Measurements from ENCODE around the gene TSSK1B. TPM values are rescaled to one million over a fixed set of nuclear protein-coding genes. Genes with fewer than 3 reads are reported as not detected.
"Not testable (repeated sequence)": the region's sequence is repeated elsewhere in the genome, so short reads cannot be mapped to it uniquely, and the experiment has no call there.

Gene TSSK1B
- not detected for total RNA-seq

DNA sequence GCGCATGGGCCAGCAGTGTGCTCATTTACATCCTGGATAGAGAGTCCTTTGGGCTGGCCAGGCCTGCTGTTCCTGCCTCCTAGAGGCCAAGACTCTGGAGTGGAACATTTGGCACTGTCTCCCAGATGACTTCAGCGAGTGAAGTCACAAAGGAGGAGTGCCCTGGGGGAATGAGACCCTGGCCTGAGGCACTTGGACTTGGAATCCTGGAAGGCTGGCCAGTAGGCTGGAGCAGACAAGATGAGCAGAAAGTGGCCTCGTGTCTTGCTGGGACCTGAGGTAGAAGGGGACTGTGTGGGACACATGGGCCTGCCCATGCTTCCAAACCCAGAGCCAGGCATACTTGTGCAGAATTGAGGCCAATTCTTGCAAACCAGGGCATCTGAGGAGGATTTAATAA, at the start of gene TSSK1B:
TSSK1B (minus strand) TSS at position 101 of the 400 bp plus-strand sequence. CDS start 150 bp downstream, outside the sequence.
- Mint-ChIP-seq H3K36me3 (no peaks in the 10 kb centered on the region), H3K9me3 (no peaks in the 10 kb centered on the region), H3K27ac (peak within 1 kb of the TSS in 1 of 2 donors; percentile 69)
- no peak for DNase-seq (ENCODE audit: low spot score in 2 of 2)
- ATAC-seq, result no peak

DNA sequence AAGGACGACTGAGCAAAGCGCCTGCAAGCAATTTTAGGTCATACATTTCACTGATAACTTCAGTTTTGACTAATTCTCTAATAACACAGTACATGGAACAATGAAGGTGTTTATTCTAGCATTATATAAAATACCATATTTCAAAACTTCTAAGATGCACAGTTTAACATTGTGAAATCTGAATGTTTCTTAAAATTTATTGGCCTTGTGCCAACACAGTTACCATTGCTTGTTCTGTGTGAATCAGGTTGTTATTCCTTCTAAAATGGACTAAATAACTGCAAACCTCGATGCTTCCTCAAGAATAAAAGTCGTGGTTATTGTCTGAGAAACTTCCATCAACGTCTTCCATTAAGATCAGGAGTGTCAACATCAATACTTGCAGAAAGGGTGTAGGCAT, 45.5 kb upstream of the TSSK1B start:
- no peak for DNase-seq (ENCODE audit: low spot score in 2 of 2)
- Mint-ChIP-seq H3K36me3 (no peaks in the 10 kb centered on the region), H3K9me3 (no peaks in the 10 kb centered on the region), H3K27ac (no peak overlapping the region)
- no peak for ATAC-seq

DNA sequence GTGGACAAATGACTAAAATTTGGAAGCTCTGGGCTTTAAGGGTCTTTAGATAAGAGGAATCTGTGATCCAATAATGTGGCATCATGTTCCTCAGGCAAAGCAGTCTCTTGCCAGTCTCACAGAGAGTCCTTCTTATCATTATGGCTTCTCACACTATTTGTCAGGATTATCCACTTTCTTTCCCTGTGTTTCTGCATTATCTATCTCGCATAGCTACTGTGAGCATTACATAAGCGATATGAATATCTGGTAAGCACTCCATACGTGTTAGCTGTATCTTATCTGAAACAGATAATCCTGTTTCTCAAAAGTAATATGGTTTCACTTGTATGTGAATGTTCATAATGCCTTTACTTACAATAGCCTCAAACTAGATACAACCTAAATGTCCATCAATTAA, 43.9 kb upstream of the TSSK1B start:
- Mint-ChIP-seq H3K36me3 (no peaks in the 10 kb centered on the region), H3K27ac (no peak overlapping the region), H3K9me3 (no peaks in the 10 kb centered on the region)
- DNase-seq (ENCODE audit: low spot score in 2 of 2) (no peak), ATAC-seq (no peak)

DNA sequence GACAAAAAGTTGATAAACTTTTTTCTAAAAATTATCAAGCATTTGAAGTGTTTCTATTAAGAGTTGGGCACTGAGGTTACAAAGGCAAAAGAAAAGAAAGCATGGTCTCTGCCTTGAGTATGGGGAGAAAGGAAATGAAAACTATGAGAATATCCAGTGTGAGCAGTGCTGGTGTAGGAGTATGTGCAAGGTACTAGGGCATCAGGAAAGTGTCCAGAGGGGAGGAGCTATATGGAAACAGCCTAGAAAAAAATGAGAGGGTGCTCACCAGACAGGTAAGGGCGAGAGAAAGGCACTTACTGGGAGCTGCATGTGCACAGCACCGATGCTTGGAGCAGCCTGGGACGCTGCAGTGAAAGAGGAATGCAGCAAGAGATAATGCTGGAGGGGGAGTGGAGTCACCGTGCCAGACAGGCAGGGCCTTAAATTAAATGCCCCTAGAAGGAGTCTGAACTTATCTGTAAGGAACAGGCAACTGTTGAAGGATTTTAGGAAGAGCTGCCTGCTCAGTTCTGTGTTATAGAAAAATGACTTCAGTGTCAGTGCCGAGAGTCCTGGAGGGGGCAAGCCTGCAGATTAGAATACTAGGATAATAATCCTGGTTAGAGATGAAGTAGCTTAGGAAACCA, 39.4 kb upstream of the TSSK1B start:
- ATAC-seq (no peak), DNase-seq (ENCODE audit: low spot score in 2 of 2) (no peak)
- H3K36me3 Mint-ChIP-seq, result peaks cover 5 to 14% of the 10 kb centered on the region in 2 donors
- peaks cover 5 to 7% of the 10 kb centered on the region in 2 donors for H3K9me3 Mint-ChIP-seq
- no peak overlapping the region for H3K27ac Mint-ChIP-seq

- H3K9me3 Mint-ChIP-seq, result no peaks in the 10 kb centered on the region
- no peak overlapping the region for H3K27ac Mint-ChIP-seq
- H3K36me3 Mint-ChIP-seq, result no peaks in the 10 kb centered on the region
- DNase-seq (ENCODE audit: low spot score in 2 of 2), result no peak
- no peak for ATAC-seq
Measured at GRCh38 chr5:113463032-113463431, 28.2 kb upstream of the TSSK1B start.

- not testable (repeated sequence) for H3K36me3 Mint-ChIP-seq; H3K27ac Mint-ChIP-seq; DNase-seq (ENCODE audit: low spot score in 2 of 2)
Measured at GRCh38 chr5:113457106-113457505, 22.3 kb upstream of the TSSK1B start.

DNA sequence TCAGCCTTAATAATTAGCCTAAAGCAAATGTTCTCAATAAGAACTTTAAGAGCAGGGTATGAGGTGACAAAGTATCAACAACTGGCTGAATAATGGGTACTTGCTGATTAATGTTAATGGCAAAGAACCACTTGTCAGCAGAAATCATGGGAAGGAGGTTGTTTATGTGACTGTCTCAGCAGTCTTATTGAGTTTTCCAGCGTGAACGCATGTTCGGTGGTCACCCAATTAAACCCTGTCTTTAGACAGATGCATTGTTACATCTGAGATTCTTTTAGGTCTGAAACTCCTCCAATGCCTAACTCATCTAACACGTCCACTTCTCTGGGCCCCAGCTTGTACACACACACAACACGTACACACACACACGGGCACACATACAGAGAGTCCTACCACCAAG, 18.2 kb upstream of the TSSK1B start:
- Mint-ChIP-seq H3K9me3 (no peaks in the 10 kb centered on the region), H3K36me3 (no peaks in the 10 kb centered on the region), H3K27ac (no peak overlapping the region)
- ATAC-seq (no peak), DNase-seq (ENCODE audit: low spot score in 2 of 2) (no peak)

More at GRCh38 chr5:113457106-113457505, 22.3 kb upstream of the TSSK1B start:
- ATAC-seq, H3K9me3 Mint-ChIP-seq: not testable (repeated sequence)

DNA sequence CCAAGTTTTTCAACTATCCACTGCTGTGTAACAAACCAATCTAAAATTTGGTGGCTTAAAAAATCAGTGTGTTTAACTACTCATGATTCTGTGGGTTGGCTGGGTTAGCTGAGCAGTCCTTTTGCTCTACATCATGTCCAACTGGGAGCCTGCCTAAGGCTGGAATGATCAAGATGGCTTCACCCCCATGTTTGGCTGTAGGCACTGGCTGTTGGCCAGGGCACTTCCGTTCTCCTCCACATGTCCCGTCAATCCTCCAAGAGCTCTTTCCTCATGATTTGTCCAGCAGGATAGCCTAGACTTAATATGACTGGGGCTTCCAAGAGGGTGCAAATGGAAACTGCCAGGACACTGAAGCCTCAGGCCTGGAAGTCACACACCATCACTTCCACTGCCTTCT, 17.0 kb upstream of the TSSK1B start:
- Mint-ChIP-seq H3K27ac (no peak overlapping the region), H3K9me3 (no peaks in the 10 kb centered on the region), H3K36me3 (no peaks in the 10 kb centered on the region)
- DNase-seq (ENCODE audit: low spot score in 2 of 2) (no peak), ATAC-seq (no peak)

GRCh38 chr5:113450929-113451328, 16.1 kb upstream of the TSSK1B start:
- ATAC-seq (no peak), DNase-seq (ENCODE audit: low spot score in 2 of 2) (no peak)
- no peaks in the 10 kb centered on the region for H3K9me3 Mint-ChIP-seq
- no peaks in the 10 kb centered on the region for H3K36me3 Mint-ChIP-seq
- H3K27ac Mint-ChIP-seq, result peak overlapping the region in 1 of 2 donors; percentile 46

- ATAC-seq, result no peak
- H3K36me3 Mint-ChIP-seq, result no peaks in the 10 kb centered on the region
- DNase-seq (ENCODE audit: low spot score in 2 of 2), result no peak
Measured at GRCh38 chr5:113450462-113450861, 15.7 kb upstream of the TSSK1B start.

DNA sequence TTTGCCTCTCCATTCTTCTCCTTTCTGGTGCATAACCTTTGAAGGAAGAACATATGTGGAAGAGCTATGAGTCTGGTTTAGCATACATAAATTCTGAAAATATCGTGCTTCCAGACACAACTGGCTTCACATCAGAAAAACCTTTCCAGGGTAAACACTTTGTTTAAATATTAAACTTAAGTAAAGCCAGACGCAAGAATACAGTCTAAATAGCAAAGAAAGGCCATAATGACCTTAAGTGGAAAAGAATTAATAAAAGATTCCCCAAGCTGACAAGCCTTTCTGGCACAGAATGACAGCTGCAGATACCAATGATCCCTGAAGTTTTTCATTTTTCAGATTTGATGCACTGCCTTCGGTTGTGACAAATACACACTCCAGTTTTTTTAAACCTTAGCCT, 13.5 kb upstream of the TSSK1B start:
- DNase-seq (ENCODE audit: low spot score in 2 of 2) (no peak), ATAC-seq (no peak)
- Mint-ChIP-seq H3K27ac (no peak overlapping the region), H3K9me3 (no peaks in the 10 kb centered on the region), H3K36me3 (no peaks in the 10 kb centered on the region)

More at GRCh38 chr5:113450462-113450861, 15.7 kb upstream of the TSSK1B start:
- Mint-ChIP-seq H3K9me3 (no peaks in the 10 kb centered on the region), H3K27ac (no peak overlapping the region)

DNA sequence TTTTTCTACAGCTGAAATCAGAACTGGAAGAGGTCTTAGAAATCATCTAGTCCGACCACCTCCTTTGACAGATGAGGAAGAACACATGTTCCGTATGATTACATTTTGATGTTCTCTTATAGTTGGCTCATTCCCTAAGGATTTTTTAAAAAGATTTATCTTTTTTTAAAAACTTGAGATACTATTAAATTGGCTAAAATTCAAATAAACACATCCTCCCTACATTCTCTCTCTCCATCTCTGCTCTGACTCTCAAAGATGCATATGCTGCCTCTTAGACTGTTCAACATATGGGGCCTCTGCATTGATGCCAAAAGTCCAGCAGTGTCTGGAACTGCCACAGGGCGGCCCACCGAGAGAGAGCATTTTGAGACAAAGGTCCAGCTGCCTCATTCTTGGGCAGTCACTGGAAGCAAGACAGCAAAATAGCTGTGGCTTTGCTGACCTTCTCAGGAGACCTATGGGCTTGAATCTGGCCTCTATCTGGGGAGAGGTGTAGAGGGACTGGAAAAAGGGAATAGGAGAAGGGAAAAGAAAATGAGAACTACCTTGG, 12.8 kb upstream of the TSSK1B start:
- DNase-seq (ENCODE audit: low spot score in 2 of 2) (no peak), ATAC-seq (no peak)
- H3K27ac Mint-ChIP-seq, result no peak overlapping the region
- no peaks in the 10 kb centered on the region for H3K36me3 Mint-ChIP-seq
- H3K9me3 Mint-ChIP-seq, result no peaks in the 10 kb centered on the region

DNA sequence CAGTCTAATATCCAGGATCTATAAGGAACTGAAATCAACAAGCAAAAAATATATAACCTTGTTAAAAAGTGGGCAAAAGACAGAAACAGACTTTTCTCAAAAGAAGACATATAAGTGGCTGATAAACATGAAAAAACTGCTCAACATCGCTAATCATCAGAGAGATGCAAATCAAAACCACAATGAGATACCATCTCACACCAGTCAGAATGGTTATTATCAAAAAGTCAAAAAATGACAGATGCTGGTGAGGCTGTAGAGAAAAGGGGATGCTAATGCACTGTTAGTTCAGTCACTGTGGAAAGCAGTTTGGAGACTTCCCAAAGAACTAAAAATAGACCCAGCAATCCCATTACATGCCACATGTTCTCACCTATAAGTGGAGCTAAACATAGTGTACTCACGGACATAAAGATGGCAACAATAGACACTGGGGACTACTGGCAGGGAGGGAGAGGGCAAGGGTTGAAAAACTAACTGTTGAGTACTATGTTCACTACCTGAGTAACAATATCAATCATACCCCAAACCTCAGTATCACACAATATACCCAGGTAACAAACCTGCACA, 11.7 kb upstream of the TSSK1B start:
- H3K36me3 Mint-ChIP-seq, result no peaks in the 10 kb centered on the region
- DNase-seq (ENCODE audit: low spot score in 2 of 2) (no peak), ATAC-seq (no peak)
- no peak overlapping the region for H3K27ac Mint-ChIP-seq
- no peaks in the 10 kb centered on the region for H3K9me3 Mint-ChIP-seq

GRCh38 chr5:113437111-113437510, 2.3 kb upstream of the TSSK1B start:
- peak overlapping the region in 1 of 2 donors; percentile 44 for H3K27ac Mint-ChIP-seq
- H3K9me3 Mint-ChIP-seq, result no peaks in the 10 kb centered on the region
- DNase-seq (ENCODE audit: low spot score in 2 of 2) (no peak), ATAC-seq (no peak)
- no peaks in the 10 kb centered on the region for H3K36me3 Mint-ChIP-seq

DNA sequence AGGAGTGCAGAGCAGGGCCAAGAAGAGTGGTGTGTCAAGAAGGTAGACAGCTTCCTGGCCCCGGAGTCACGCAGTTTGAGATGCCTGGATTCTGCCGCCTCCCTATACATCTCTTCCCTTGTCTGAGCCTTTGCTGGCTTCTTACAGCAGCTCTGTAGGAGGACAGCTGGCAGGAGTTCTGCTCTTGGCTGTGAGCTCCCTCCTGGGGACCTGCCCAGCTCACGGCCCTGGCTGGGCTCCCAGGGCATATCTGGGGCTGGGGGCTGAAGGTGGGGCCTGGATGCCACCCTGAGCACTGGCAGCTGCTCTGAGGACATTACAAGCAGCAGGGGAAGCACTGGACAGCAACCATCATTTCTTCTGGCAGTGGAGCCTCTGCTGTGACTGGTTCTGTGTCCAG, 786 bp upstream of the TSSK1B start:
- H3K36me3 Mint-ChIP-seq, result no peaks in the 10 kb centered on the region
- H3K27ac Mint-ChIP-seq, result no peak overlapping the region
- H3K9me3 Mint-ChIP-seq, result no peaks in the 10 kb centered on the region
- ATAC-seq, result no peak
- DNase-seq (ENCODE audit: low spot score in 2 of 2), result no peak

GRCh38 chr5:113433862-113434612, 752 bp downstream of the TSSK1B start:
- Mint-ChIP-seq H3K36me3 (no peaks in the 10 kb centered on the region), H3K27ac (no peak overlapping the region), H3K9me3 (no peaks in the 10 kb centered on the region)
- ATAC-seq (no peak), DNase-seq (ENCODE audit: low spot score in 2 of 2) (no peak)

DNA sequence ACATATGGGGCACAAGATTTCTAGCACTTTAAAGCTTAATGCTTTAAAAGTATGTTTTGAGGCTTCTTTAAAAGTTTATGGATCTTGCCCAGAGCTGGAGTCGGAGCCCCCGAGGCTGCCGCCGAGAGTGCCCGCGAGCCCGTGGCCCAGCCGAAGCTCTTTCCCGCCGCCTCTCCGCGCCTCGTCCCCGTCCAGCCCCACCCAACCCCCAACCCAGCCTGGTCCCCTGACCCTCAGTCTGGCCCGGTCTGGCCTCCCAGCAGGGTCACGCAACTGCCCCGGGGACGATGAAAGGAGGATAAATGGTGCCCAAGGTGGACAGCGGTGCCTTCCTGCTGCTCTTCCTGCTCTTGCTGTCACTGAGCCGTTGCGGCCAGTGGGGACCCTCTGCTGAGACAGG, 1.7 kb downstream of the TSSK1B start:
- Mint-ChIP-seq H3K9me3 (no peaks in the 10 kb centered on the region), H3K36me3 (no peaks in the 10 kb centered on the region), H3K27ac (no peak overlapping the region)
- ATAC-seq, result no peak
- DNase-seq (ENCODE audit: low spot score in 2 of 2), result no peak
